ENCODE results near the gene CD109. TPM values are rescaled to one million over a fixed set of nuclear protein-coding genes. Genes with fewer than 3 reads are reported as not detected.
"Not testable (repeated sequence)": the region's sequence is repeated elsewhere in the genome, so short reads cannot be mapped to it uniquely, and the experiment has no call there.

Gene CD109
- total RNA-seq, 4 donors from 2014 or later: 1.4 to 3.2 (median 2.2) TPM

DNA sequence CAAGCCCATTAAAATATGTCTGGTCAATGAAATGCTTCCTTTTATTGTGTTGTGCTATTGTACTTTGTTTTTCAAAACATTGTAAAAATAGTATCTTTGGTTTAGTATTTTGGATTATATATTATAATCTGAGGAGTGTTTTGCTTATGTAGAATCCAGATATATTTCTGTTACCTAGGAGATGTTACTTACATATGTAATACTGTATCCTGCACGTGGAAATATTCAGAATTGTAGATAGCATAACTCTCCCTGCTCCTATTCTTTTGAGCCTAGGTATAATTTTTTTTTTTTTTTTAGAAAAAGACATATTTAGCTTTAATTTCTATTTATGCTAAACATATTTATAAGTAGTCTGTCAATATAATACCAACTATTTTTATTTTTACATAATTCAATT lies 130.6 kb downstream of the CD109 start:
- Histone ChIP-seq H3K4me3 (no peak overlapping the region), H3K27ac (no peak overlapping the region), H3K36me3 (no peaks in the 10 kb centered on the region), H3K4me1 (no peaks in the 10 kb centered on the region), H3K9me3 (no peaks in the 10 kb centered on the region), H3K27me3 (no peaks in the 10 kb centered on the region)
- TF ChIP-seq POLR2A (IDR thresholded peaks at IDR 0.05): no peak
- TF ChIP-seq, protein P1, sequence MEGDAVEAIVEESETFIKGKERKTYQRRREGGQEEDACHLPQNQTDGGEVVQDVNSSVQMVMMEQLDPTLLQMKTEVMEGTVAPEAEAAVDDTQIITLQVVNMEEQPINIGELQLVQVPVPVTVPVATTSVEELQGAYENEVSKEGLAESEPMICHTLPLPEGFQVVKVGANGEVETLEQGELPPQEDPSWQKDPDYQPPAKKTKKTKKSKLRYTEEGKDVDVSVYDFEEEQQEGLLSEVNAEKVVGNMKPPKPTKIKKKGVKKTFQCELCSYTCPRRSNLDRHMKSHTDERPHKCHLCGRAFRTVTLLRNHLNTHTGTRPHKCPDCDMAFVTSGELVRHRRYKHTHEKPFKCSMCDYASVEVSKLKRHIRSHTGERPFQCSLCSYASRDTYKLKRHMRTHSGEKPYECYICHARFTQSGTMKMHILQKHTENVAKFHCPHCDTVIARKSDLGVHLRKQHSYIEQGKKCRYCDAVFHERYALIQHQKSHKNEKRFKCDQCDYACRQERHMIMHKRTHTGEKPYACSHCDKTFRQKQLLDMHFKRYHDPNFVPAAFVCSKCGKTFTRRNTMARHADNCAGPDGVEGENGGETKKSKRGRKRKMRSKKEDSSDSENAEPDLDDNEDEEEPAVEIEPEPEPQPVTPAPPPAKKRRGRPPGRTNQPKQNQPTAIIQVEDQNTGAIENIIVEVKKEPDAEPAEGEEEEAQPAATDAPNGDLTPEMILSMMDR (IDR thresholded peaks at IDR 0.05): no peak
- DNase-seq: no peak

DNA sequence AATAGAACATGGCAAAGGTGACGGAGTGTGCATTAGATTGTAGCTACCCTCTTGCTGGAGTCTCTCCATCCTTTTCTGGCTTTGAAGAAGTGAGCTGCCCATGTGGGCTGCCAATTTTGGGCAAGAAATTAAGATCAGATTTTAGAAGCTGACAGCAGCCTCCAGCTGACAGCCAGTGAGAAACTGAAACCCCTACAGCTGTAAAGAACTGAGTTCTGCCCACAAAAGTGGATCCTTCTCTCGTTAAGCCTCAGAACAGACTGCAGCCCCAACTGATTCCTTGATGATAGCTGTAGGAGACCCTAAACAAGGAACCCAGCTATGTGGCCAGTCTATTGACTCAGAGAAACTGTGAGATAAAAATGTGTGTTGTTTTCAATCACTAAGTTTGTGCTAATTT lies 134.1 kb downstream of the CD109 start:
- DNase-seq: no peak
- no peak overlapping the region for H3K27ac ChIP-seq
- no peak for TF ChIP-seq POLR2A (IDR thresholded peaks at IDR 0.05)
- TF ChIP-seq, protein P1 (IDR thresholded peaks at IDR 0.05): no peak
- H3K36me3 ChIP-seq: no peaks in the 10 kb centered on the region
- H3K4me1 ChIP-seq: no peaks in the 10 kb centered on the region
- H3K4me3 ChIP-seq: no peak overlapping the region
- H3K9me3 ChIP-seq: no peaks in the 10 kb centered on the region
- H3K27me3 ChIP-seq: no peaks in the 10 kb centered on the region

DNA sequence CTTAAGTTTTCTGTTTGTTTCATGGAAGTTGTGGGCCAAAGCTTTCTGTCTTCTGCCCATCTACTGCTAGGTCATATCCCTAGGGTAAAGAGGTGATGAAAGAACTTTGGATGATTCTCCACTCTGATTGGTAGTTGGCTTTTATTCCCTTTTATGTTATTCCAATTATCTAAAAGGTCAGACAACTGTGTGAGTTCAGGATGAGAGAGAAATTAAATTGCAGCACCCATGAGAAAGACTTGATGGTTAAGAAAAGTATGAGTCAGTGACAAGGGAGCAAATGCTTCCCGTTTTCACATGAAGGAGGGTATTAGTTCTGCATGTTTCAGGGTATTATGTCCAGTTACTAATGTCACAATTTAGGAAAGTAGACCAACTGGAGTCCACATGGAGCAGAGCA lies 136.3 kb downstream of the CD109 start:
- Histone ChIP-seq H3K36me3 (no peaks in the 10 kb centered on the region), H3K27me3 (no peaks in the 10 kb centered on the region), H3K9me3 (no peaks in the 10 kb centered on the region), H3K4me1 (no peaks in the 10 kb centered on the region), H3K27ac (no peak overlapping the region), H3K4me3 (no peak overlapping the region)
- no peak for TF ChIP-seq POLR2A (IDR thresholded peaks at IDR 0.05)
- TF ChIP-seq, protein P1 (IDR thresholded peaks at IDR 0.05): no peak
- no peak for DNase-seq

DNA sequence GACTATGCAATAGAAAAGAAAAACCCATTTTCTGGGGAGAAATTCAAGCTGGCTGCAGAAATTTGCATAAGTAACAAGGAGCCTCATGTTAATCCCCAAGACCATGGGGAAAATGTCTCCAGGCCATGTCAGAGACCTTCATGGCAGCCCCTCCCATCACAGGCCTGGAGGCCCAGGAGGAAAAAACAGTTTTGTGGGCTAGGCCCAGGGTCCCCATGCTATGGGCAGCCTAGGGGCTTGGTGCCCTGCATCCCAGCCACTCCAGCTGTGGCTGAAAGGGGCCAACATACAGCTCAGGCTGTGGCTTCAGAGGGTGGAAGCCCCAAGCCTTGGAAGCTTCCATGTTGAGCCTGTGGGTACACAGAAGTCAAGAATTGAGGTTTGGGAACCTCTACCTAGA lies 148.7 kb downstream of the CD109 start:
- not testable (repeated sequence) for H3K36me3 ChIP-seq, DNase-seq, H3K4me1 ChIP-seq, H3K9me3 ChIP-seq, H3K27me3 ChIP-seq, H3K4me3 ChIP-seq, H3K27ac ChIP-seq

DNA sequence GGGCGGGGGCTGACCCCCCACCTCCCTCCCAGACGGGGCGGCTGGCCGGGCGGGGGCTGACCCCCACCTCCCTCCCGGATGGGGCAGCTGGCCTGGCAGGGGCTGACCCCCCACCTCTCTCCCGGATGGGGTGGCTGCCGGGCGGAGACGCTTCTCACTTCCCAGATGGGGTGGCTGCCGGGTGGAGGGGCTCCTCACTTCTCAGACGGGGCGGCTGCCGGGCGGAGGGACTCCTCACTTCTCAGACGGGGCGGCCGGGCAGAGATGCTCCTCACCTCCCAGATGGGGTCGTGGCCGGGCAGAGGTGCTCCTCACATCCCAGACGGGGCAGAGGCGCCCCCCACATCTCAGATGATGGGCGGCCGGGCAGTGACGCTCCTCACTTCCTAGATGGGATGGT lies 155.0 kb downstream of the CD109 start:
- DNase-seq, H3K27me3 ChIP-seq, H3K4me1 ChIP-seq, H3K27ac ChIP-seq, H3K36me3 ChIP-seq, H3K4me3 ChIP-seq, H3K9me3 ChIP-seq: not testable (repeated sequence)

DNA sequence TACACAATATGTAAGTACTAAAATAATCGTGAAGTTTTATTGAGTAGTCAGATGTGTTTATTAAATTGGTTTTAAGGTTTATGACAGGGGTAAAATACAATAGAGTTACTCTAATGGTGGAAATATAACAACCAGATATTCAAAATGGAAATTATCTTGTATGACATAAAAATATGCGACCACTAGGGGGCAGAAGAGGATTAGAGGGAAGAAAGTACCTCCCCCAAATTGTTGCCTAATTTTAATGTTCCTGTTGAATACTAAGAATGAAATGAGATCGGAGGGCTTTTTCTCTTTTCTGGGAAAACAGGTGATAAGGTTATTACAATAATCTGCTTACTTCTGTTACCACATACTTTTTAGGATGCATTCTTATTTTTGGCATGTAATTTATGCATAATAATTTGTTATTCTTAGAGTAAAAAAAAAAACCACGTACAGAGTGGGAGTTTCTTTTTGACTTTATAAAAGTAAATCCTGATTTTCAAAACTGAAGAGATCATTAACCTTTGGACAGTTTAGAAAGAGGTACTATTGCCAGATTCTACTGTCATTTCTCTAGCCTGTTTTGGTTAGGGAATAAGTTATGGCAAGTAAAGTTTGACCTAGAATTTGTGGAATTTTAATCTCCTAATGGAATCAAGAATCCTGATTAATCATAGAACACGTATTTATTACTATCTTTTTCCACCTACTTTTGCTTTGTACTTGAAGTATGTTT lies 159.2 kb downstream of the CD109 start:
- no peak overlapping the region for H3K4me3 ChIP-seq
- H3K27me3 ChIP-seq: no peaks in the 10 kb centered on the region
- H3K9me3 ChIP-seq: no peaks in the 10 kb centered on the region
- no peak overlapping the region for H3K27ac ChIP-seq
- TF ChIP-seq POLR2A (IDR thresholded peaks at IDR 0.05): no peak
- TF ChIP-seq, protein P1 (IDR thresholded peaks at IDR 0.05): peak; percentile 29 to 71 (median 56)
- no peak for DNase-seq
- no peaks in the 10 kb centered on the region for H3K36me3 ChIP-seq
- no peaks in the 10 kb centered on the region for H3K4me1 ChIP-seq

DNA sequence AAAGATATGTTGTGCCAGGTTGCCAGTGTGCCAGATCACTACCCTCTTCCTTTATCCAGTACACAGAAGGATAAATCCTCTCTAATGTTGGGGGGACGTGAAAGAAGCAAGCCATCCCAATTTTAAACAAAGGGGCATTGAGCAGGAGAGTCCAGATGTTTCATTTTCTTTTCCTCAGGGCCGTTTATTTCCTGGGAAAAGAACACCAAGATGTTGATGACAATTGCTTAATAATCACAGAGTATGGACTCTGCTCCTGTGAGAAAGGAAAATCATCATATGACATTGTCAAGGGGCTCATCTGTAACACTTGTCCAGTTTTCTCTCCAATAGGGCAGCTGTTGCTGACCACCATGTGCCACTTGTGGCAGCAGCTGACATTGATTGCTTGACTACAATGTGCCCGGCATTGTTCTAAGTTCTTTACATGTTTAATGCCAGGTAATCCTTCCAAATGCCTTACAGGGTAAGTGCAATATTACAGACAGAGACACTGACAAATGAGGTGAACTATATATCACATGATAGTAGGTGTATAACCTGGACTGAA lies 161.4 kb downstream of the CD109 start:
- H3K4me3 ChIP-seq: no peak overlapping the region
- H3K4me1 ChIP-seq: no peaks in the 10 kb centered on the region
- H3K9me3 ChIP-seq: no peaks in the 10 kb centered on the region
- no peaks in the 10 kb centered on the region for H3K27me3 ChIP-seq
- no peak for TF ChIP-seq POLR2A (IDR thresholded peaks at IDR 0.05)
- TF ChIP-seq, protein P1 (IDR thresholded peaks at IDR 0.05): no peak
- no peak overlapping the region for H3K27ac ChIP-seq
- no peaks in the 10 kb centered on the region for H3K36me3 ChIP-seq
- no peak for DNase-seq
